Left renal cortex interstitium (tissue), 4 donors: Measurements from ENCODE around the gene YTHDF1. TPM values are rescaled to one million over a fixed set of nuclear protein-coding genes. Genes with fewer than 3 reads are reported as not detected.
"Not testable (repeated sequence)": the region's sequence is repeated elsewhere in the genome, so short reads cannot be mapped to it uniquely, and the experiment has no call there.

ENCODE experiments used
- DNase-seq, 4 donors: peaks; one replicate each; pipeline ENCODE4 v3.0.0-alpha.2; 2013; ENCODE audit warnings: low read depth in 4 of 4, low spot score in 2 of 4, missing footprints in 1 of 4
- polyA plus RNA-seq, 4 donors: library from polyadenylated mRNA; unstranded; fragments of 120-200 nt; gene quantifications; one replicate each; pipeline ENCODE4 v1.2.1, GENCODE V29; 2013; ENCODE audit not compliant: insufficient read length in 4 of 4

Gene YTHDF1
- polyA plus RNA-seq, 4 donors, result 42.0 to 45.6 (median 44.3) TPM

- no peak for DNase-seq
These were observed 55.2 kb downstream of the YTHDF1 start for GRCh38 chr20:63160641-63161175.

- no peak for DNase-seq
These were observed 55.9 kb downstream of the YTHDF1 start for GRCh38 chr20:63159826-63160640.

GRCh38 chr20:63159251-63159650, 56.7 kb downstream of the YTHDF1 start:
- DNase-seq, result not testable (repeated sequence)

- DNase-seq, result no peak
These were observed 57.1 kb downstream of the YTHDF1 start for GRCh38 chr20:63158845-63159244.

GRCh38 chr20:63158352-63158751, 57.6 kb downstream of the YTHDF1 start:
- DNase-seq, result no peak

- DNase-seq, result not testable (repeated sequence)
These were observed 58.5 kb downstream of the YTHDF1 start for GRCh38 chr20:63157431-63157830.

GRCh38 chr20:63156221-63156671, 59.7 kb downstream of the YTHDF1 start:
- DNase-seq, result no peak

GRCh38 chr20:63155266-63156165, 60.4 kb downstream of the YTHDF1 start:
- DNase-seq, result no peak

- no peak for DNase-seq
These were observed 61.5 kb downstream of the YTHDF1 start for GRCh38 chr20:63154395-63154794.

GRCh38 chr20:63153254-63154221, 62.4 kb downstream of the YTHDF1 start:
- DNase-seq, result no peak

GRCh38 chr20:63152322-63153253, 63.3 kb downstream of the YTHDF1 start:
- no peak for DNase-seq

GRCh38 chr20:63151554-63152321, 64.2 kb downstream of the YTHDF1 start:
- peak in 2 of 4 donors; percentile 22 to 31 for DNase-seq

- no peak for DNase-seq
These were observed 64.9 kb downstream of the YTHDF1 start for GRCh38 chr20:63150911-63151531.

- no peak for DNase-seq
These were observed 65.5 kb downstream of the YTHDF1 start for GRCh38 chr20:63150391-63150898.

GRCh38 chr20:63149531-63150192, 66.3 kb downstream of the YTHDF1 start:
- DNase-seq, result no peak

GRCh38 chr20:63148696-63149095, 67.2 kb downstream of the YTHDF1 start:
- DNase-seq, result no peak

GRCh38 chr20:63147532-63147931, 68.4 kb downstream of the YTHDF1 start:
- no peak for DNase-seq
